Keratinocyte (primary cell): ENCODE results near the gene GLT8D2.

Experiments
- CTCF ChIP-seq, 3 experiments: IDR thresholded peaks in 1 of 3; conservative IDR thresholded peaks in 1 of 3; optimal IDR thresholded peaks in 1 of 3; 2 replicates in 2 of 3; 3 replicates in 1 of 3; pipeline versions ENCODE3 to v1.5.1; 2011; ENCODE audit warnings: low read length in 3 of 3, mild to moderate bottlenecking in 3 of 3, moderate library complexity in 2 of 3, control low read depth in 1 of 3, inconsistent platforms in 1 of 3; ENCODE audit not compliant: insufficient read depth in 2 of 3; ENCODE audit errors: extremely low read depth in 1 of 3
- EZH2 ChIP-seq: IDR thresholded peaks from one replicate; pipeline ENCODE4 v1.6.1; 2012; ENCODE audit warnings: inconsistent platforms, mild to moderate bottlenecking, low read length, moderate library complexity

DNA sequence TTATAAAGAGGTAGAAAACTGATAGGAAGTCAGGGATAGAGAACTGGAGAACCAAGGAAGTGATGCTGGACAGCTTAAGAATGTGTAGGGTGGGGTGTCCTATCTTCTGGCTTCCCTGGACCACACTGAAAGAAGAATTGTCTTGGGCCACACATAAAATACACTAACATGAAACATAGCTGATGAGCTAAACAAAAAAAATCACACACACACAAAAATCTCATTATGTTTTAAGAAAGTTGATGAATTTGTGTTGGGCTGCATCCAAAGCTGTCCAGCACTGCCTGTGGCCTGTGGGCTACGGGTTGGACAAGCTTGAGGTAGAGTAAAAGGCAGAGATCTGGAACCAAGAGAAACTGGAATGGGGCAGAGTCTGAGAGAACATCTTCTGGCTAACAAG is 7.4 kb downstream of the GLT8D2 start:
- TF ChIP-seq CTCF (optimal IDR thresholded peaks at IDR 0.05 in 1 of 3, IDR thresholded peaks at IDR 0.05 in 1 of 3, conservative IDR thresholded peaks at IDR 0.05 in 1 of 3; ENCODE audit: extremely low read depth in 1 of 3, insufficient read depth in 2 of 3, low read length in 3 of 3) (no peak), EZH2 (no peak)
